SK-N-SH treated with all-trans-retinoic acid at 6 μM for 48 hours (cell line): ENCODE data around the gene HS3ST3B1.

Source experiments
- ATAC-seq: fragments of 200-7000 bp; cut with Tn5 transposase; 3 replicates; pipeline ENCODE4 v1.9.1; 2020; ENCODE audit warnings: mild to moderate bottlenecking, moderate library complexity
- ARNTL ChIP-seq: fragments of 450-650 bp; formaldehyde crosslinking; IDR thresholded peaks from 2 replicates; pipeline ENCODE4 v1.5.0; 2020; ENCODE audit warnings: low read depth, mild to moderate bottlenecking, moderate library complexity, borderline replicate concordance
- BACH2 ChIP-seq: fragments of 250-450 bp; sonication (Bioruptor Pico); IDR thresholded peaks from 2 replicates; pipeline ENCODE4 v1.9.0; 2021; ENCODE audit warnings: mild to moderate bottlenecking, borderline replicate concordance
- CREB5 ChIP-seq: fragments of 250-450 bp; sonication (Bioruptor Pico); IDR thresholded peaks from 2 replicates; pipeline ENCODE4 v1.5.1; 2020; ENCODE audit warnings: low read depth, mild to moderate bottlenecking, moderate library complexity
- CSDC2 ChIP-seq: fragments of 250-450 bp; sonication (Bioruptor Pico); IDR thresholded peaks from 2 replicates; pipeline ENCODE4 v1.5.0; 2020; ENCODE audit warnings: mild to moderate bottlenecking, moderate library complexity
- ESRRG ChIP-seq: fragments of 250-450 bp; sonication (Bioruptor Pico); IDR thresholded peaks from 2 replicates; pipeline ENCODE4 v1.6.1; 2021; ENCODE audit warnings: mild to moderate bottlenecking
- GLIS3 ChIP-seq: fragments of 250-450 bp; sonication (Bioruptor Pico); IDR thresholded peaks from 2 replicates; pipeline ENCODE4 v1.5.0; 2020; ENCODE audit warnings: mild to moderate bottlenecking, moderate library complexity
- ISL1 ChIP-seq: fragments of 250-450 bp; sonication (Bioruptor Pico); IDR thresholded peaks from 2 replicates; pipeline ENCODE4 v2.1.2; 2022; ENCODE audit warnings: mild to moderate bottlenecking, moderate library complexity
- OSR1 ChIP-seq: fragments of 250-450 bp; sonication (Bioruptor Pico); IDR thresholded peaks from 2 replicates; pipeline ENCODE4 v1.8.0; 2022; ENCODE audit warnings: moderate library complexity, mild to moderate bottlenecking, inconsistent platforms
- PATZ1 ChIP-seq: fragments of 250-450 bp; sonication (Bioruptor Pico); IDR thresholded peaks from 2 replicates; pipeline ENCODE4 v1.8.0; 2020; ENCODE audit warnings: mild to moderate bottlenecking, moderate library complexity, borderline replicate concordance
- PPARA ChIP-seq: fragments of 250-450 bp; sonication (Bioruptor Pico); IDR thresholded peaks from 2 replicates; pipeline ENCODE4 v1.5.0; 2020; ENCODE audit warnings: mild to moderate bottlenecking, borderline replicate concordance
- RARB ChIP-seq: fragments of 250-450 bp; sonication (Bioruptor Pico); IDR thresholded peaks from 2 replicates; pipeline ENCODE4 v1.8.0; 2021; ENCODE audit warnings: mild to moderate bottlenecking, moderate library complexity
- TCF4 ChIP-seq: fragments of 250-450 bp; sonication (Bioruptor Pico); IDR thresholded peaks from 2 replicates; pipeline ENCODE4 v1.8.0; 2021; ENCODE audit warnings: mild to moderate bottlenecking, moderate library complexity, borderline replicate concordance
- TOX ChIP-seq: fragments of 250-450 bp; sonication (Bioruptor Pico); IDR thresholded peaks from 2 replicates; pipeline ENCODE4 v1.8.0; 2021; ENCODE audit warnings: mild to moderate bottlenecking, moderate library complexity, borderline replicate concordance
- TSHZ2 ChIP-seq: fragments of 250-450 bp; sonication (Bioruptor Pico); IDR thresholded peaks from 2 replicates; pipeline ENCODE4 v1.5.0; 2020; ENCODE audit warnings: mild to moderate bottlenecking, moderate library complexity
- ZFP3 ChIP-seq: fragments of 250-450 bp; sonication (Bioruptor Pico); IDR thresholded peaks from 2 replicates; pipeline ENCODE4 v1.5.0; 2020; ENCODE audit warnings: mild to moderate bottlenecking, moderate library complexity
- ZFP30 ChIP-seq: fragments of 450-650 bp; formaldehyde crosslinking; IDR thresholded peaks from 2 replicates; pipeline ENCODE4 v1.5.0; 2022; ENCODE audit warnings: mild to moderate bottlenecking, moderate library complexity
- ZNF565 ChIP-seq: fragments of 450-650 bp; formaldehyde crosslinking; conservative IDR thresholded peaks from 2 replicates; pipeline ENCODE4 v1.5.0; 2020; ENCODE audit warnings: low read depth, mild to moderate bottlenecking, moderate library complexity
- ZNF70 ChIP-seq: fragments of 450-650 bp; formaldehyde crosslinking; IDR thresholded peaks from 2 replicates; pipeline ENCODE4 v1.5.0; 2020; ENCODE audit warnings: mild to moderate bottlenecking, moderate library complexity
- TF ChIP-seq, protein P1 (sequence below): fragments of 250-450 bp; sonication (Bioruptor Pico); IDR thresholded peaks from 2 replicates; pipeline ENCODE4 v1.5.1; 2021; ENCODE audit warnings: mild to moderate bottlenecking, moderate library complexity
- TF ChIP-seq, protein P2 (sequence below): fragments of 250-450 bp; sonication (Bioruptor Pico); IDR thresholded peaks from 2 replicates; pipeline ENCODE4 v1.8.0; 2021; ENCODE audit warnings: low read depth, mild to moderate bottlenecking, moderate library complexity, borderline replicate concordance

HS3ST3B1 gene

GRCh38 chr17:14320098-14320497, 19.2 kb downstream of the HS3ST3B1 start:
- TF ChIP-seq TCF4 (CRISPR knock-in tag) = no peak
- TF ChIP-seq PATZ1 = no peak
- TF ChIP-seq ZFP3 (CRISPR knock-in tag) = no peak
- no peak for TF ChIP-seq ZNF565 (CRISPR knock-in tag)
- TF ChIP-seq ZNF70 (CRISPR knock-in tag) = no peak
- TF ChIP-seq TSHZ2 (CRISPR knock-in tag) = no peak
- TF ChIP-seq ISL1 = no peak
- no peak for TF ChIP-seq RARB (CRISPR knock-in tag)
- TF ChIP-seq CSDC2 (CRISPR knock-in tag) = no peak
- no peak for TF ChIP-seq ESRRG (CRISPR knock-in tag)
- no peak for TF ChIP-seq ARNTL (CRISPR knock-in tag)
- TF ChIP-seq BACH2 (CRISPR knock-in tag) = no peak
- TF ChIP-seq, protein P1, sequence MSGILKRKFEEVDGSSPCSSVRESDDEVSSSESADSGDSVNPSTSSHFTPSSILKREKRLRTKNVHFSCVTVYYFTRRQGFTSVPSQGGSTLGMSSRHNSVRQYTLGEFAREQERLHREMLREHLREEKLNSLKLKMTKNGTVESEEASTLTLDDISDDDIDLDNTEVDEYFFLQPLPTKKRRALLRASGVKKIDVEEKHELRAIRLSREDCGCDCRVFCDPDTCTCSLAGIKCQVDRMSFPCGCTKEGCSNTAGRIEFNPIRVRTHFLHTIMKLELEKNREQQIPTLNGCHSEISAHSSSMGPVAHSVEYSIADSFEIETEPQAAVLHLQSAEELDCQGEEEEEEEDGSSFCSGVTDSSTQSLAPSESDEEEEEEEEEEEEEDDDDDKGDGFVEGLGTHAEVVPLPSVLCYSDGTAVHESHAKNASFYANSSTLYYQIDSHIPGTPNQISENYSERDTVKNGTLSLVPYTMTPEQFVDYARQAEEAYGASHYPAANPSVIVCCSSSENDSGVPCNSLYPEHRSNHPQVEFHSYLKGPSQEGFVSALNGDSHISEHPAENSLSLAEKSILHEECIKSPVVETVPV (CRISPR knock-in tag) = no peak
- ATAC-seq = no peak

DNA sequence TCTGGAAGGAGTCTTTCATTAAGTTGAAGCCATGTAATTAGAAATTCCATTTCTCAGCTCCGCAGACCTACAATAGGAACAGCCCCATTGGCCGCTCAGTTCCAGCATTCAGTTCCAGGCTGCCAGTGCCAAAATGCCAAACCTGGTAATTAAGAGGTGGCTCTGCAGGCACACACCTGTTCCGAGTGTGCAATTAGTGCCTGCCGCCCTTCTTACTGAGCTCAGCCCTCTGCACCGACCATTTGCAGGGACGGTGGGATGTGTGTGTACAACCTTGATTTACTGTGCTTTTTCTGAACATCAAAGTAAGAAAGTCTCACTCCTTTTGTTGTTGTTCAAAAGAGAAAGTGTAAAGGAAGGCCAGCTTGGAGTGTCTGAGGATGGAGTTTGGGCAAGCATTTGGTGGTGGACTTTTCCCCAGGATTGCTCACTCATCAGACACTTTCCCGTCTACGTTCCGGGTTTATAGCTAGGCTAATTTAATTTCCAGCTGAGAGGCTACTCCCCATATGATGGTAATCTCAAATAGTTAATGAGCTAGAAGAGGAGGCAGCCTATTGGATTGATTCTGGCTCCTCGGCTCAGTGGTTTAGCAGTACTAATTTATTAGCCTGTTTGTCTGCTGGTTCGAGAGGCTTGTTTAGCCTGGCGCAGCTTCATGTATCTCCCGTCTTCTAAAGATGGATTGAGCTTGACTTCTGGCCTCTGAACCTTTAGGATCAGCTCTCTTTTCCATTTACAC, 20.0 kb downstream of the HS3ST3B1 start:
- no peak; the same call in 1 of the 3 replicates for ATAC-seq
- TF ChIP-seq BACH2 (CRISPR knock-in tag) (no peak), PATZ1 (no peak), ZNF565 (CRISPR knock-in tag) (no peak), GLIS3 (CRISPR knock-in tag) (no peak), ARNTL (CRISPR knock-in tag) (no peak), ZFP30 (no peak), TOX (CRISPR knock-in tag) (no peak), TCF4 (CRISPR knock-in tag) (no peak), CREB5 (CRISPR knock-in tag) (no peak), ZFP3 (CRISPR knock-in tag) (no peak), OSR1 (CRISPR knock-in tag) (no peak), PPARA (CRISPR knock-in tag) (no peak), CSDC2 (CRISPR knock-in tag) (no peak), TSHZ2 (CRISPR knock-in tag) (no peak)
- TF ChIP-seq, protein P1 (CRISPR knock-in tag) = no peak
- TF ChIP-seq, protein P2, sequence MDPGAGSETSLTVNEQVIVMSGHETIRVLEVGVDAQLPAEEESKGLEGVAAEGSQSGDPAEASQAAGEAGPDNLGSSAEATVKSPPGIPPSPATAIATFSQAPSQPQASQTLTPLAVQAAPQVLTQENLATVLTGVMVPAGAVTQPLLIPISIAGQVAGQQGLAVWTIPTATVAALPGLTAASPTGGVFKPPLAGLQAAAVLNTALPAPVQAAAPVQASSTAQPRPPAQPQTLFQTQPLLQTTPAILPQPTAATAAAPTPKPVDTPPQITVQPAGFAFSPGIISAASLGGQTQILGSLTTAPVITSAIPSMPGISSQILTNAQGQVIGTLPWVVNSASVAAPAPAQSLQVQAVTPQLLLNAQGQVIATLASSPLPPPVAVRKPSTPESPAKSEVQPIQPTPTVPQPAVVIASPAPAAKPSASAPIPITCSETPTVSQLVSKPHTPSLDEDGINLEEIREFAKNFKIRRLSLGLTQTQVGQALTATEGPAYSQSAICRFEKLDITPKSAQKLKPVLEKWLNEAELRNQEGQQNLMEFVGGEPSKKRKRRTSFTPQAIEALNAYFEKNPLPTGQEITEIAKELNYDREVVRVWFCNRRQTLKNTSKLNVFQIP (CRISPR knock-in tag) = no peak
